ENCODE measurements around the gene PLD5.
"Not testable (repeated sequence)": the region's sequence is repeated elsewhere in the genome, so short reads cannot be mapped to it uniquely, and the experiment has no call there.

Gene PLD5

DNA sequence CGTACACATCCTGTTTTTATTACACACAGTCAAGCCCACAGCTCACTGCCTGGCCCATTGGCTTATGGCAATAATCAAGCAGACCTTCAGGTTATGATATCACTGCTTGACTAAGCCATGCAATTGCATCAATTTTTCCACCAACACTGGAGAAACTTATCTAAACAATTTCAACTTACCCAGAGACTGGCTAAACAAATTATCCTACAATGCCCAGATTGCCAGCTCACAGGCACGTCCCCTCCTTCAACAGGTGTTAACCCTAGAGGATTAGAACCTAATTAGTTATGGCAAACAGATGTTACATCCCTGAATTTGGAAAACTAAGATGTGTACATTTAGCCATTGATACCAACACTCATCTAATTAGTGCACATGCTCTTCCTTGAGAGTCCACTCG, 310.0 kb downstream of the PLD5 start:
- in situ Hi-C loops (cut with HindIII; ENCODE audit: low sequenced_read_pairs) = not testable (repeated sequence)

DNA sequence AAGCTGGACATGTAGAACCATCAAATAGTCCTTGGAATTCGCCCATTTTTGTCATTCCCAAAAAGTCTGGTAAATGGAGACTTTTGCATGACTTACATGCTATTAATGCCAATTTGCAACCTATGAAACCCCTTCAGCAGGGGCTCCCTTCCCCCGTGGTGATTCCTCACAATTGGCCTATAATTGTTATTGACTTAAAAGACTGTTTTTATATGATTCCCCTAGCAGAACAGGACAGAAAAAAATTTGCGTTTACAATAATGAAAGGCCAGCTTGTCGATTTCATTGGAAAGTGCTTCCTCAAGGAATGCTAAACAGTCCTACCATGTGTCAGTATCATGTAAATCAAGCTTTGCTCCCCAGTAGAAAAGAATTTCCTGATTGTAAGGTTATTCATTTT, 311.5 kb downstream of the PLD5 start:
- in situ Hi-C loops (cut with HindIII; ENCODE audit: low sequenced_read_pairs) = not testable (repeated sequence)

DNA sequence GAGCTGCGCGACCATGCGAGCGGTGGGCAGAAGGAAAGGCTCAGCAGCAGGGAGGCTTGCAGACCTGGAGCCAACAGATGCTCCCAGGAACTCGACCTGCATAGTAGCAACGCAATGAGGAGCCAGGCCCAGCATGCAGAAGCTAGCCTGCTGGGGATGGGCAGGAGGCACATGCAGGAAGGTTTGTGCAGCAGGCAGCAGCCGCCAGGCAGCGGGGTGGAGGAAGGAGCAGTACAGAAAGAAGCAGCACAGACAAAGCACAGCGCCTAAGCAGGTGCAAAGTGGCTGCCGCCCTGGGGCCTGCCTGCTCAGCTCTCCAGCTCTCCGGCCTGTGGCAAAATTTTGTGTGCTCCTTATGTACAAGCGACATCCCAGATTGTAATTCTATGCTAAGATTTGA, 312.1 kb downstream of the PLD5 start:
- in situ Hi-C loops (cut with HindIII; ENCODE audit: low sequenced_read_pairs) = no loop called here

DNA sequence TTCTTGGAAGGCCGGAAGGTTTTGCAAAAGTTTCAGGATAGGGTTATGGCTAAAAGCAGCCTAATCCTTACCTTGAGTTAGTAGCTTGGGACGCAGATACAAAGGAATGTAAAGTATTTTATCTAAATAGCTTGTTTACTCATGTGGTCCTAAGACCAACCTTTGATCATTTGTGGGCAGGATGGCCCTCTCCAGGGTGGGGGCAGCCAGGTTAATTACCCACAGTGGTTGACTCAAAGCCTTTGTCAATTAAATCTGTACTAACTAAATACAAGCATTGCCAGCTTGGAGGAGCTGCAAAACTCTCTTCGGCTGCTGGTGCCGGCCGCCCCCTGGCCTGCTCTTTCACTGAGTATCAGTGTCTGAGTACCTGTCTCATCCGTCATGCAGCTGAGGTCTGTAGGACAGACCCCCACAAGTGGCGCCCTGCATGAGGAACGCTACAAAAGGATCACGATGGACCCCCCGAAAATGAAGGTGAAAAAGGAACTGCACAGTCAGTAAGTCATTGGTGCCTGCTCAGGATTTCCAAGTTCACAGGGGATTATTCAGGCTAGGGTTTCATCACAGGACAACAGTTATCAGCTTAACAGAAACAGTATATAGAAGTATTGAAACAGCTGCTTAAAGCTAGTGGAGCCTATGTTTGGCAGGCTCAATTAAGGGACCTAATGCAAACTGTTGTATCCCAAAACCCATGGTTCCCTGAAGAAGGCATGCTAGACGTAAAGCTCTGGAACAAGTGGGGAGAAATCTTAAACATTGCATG, 313.1 kb downstream of the PLD5 start:
- in situ Hi-C loops (cut with HindIII; ENCODE audit: low sequenced_read_pairs) = no loop called here

DNA sequence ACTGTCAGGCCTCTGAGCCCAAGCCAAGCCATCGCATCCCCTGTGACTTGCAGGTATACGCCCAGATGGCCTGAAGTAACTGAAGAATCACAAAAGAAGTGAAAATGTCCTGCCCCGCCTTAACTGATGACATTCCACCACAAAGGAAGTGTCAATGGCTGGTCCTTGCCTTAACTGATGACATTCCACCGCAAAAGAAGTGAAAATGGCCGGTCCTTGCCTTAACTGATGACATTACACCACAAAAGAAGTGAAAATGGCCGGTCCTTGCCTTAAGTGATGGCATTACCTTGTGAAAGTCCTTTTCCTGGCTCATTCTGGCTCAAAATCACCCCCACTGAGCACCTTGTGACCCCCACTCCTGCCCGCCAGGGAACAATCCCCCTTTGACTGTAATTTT, 314.2 kb downstream of the PLD5 start:
- in situ Hi-C loops (cut with HindIII; ENCODE audit: low sequenced_read_pairs) = not testable (repeated sequence)

DNA sequence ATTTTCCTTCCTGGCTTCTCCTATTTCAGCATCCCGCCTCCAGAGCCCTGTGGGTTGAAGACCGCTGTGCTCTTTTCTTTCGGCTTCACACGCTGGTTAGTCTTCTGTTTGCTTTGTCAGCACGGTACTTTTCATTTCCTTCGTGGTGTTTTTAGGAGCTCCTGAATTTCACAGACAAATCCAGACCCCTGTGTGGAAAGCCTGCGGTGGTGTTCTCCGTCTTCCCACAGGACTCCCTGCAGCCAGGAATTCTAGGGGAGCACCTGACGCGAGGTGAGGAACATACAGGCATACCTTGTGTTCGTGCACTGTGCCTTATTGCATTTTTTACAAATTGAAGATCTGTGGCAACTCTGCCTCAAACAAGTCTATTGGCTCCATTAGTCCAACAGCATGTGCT, 315.4 kb downstream of the PLD5 start:
- in situ Hi-C loops (cut with HindIII; ENCODE audit: low sequenced_read_pairs) = no loop called here

DNA sequence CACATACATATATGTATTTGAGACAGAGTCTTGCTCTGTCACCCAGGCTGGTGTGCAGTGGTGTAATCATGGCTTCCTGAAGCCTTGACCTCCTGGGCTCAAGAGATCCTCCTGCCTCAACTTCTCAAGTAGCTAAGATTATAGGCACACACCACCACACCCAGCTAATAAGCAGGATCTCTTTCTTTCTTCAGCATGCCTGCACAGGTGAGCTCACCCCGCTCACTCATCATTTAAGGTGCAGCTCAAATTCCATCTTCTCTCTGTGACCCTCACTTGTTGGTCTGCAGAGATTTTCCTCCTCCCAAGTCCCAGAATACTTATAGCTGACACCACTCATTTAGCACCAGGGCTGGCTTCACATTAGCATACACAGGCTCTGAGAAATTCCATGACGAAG, 316.5 kb downstream of the PLD5 start:
- in situ Hi-C loops (cut with HindIII; ENCODE audit: low sequenced_read_pairs) = no loop called here

DNA sequence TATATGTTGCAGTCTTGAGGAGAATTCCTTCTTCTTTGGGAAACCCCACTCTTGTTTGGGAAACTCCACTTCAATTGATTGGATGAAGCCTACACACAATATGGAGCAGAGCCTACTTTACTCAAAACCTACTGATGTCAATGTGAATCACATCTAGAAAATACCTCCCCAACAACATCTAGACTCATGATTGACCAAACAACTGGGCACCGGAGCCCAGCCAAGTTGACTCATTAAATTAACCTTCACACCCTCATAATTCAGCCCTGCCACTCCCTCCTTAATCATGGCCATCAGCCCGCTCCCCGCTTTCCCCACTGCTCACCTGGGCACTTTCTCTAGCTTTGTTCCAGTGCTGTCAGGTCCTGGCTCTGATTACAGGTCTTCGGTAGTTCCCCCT, 317.5 kb downstream of the PLD5 start:
- in situ Hi-C loops (cut with HindIII; ENCODE audit: low sequenced_read_pairs) = no loop called here

DNA sequence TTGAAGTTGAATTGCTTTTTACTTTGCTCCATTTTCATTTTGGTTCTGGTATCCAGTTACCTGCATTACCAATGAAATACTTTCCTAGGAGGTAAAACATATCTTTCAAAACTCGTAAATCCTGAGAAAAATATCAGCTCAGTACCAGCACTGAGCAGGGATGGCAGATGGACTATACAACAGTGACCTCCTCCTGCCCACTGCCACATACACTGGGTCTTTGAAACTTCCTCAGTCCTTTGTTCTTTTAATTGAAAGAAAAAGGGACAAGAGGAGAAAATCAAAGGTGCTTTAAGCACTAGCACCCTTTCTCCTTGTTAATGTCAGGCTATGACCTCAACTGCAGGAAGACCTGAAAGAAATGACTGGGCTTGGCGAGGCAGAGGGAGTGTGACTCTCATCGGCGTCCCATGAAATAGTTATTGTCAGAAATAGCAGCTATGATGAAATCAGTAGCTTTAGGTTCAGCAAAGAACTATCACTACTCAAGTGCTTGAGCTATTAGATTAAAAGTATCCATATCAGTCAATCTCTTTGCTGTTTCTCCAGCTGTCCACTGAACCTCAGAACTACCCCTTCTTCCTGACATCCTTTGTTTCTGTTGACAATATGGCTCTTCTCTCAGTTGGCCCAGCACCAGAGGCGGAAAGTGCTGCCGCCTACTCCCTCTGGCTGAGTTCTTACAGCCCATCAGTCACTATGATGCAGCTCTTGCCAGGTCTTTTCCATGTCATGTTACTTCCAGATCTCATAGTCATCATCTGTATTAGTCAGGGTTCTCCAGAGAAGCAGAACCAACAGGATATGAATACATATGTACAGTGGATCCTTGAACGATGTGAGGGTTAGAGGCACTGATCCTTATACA, 318.6 kb downstream of the PLD5 start:
- in situ Hi-C loops (cut with HindIII; ENCODE audit: low sequenced_read_pairs) = no loop called here

DNA sequence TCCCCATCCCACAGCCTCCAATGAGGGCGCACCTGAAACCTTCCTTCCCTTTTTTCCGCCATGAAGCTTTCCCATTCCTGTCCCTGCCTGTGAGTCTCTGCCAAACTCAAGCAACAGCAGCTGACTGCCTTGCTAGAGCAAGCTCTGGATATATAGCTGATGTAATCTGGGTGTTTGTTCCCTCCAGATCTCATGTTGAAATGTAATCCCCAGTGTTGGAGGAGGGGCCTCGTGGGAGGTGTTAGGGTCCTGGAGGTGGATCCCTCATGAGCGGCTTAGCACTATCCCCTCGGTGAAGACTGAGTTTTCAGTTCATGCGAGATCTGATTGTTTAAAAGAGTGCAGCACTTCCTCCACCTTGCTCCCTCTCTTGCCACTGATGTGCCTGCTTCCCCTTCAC, 321.2 kb downstream of the PLD5 start:
- in situ Hi-C loops (cut with HindIII; ENCODE audit: low sequenced_read_pairs) = loop anchor here (5.0 kb wide), 1 partner anchor 46 kb away; no protein-coding TSS in a partner anchor

DNA sequence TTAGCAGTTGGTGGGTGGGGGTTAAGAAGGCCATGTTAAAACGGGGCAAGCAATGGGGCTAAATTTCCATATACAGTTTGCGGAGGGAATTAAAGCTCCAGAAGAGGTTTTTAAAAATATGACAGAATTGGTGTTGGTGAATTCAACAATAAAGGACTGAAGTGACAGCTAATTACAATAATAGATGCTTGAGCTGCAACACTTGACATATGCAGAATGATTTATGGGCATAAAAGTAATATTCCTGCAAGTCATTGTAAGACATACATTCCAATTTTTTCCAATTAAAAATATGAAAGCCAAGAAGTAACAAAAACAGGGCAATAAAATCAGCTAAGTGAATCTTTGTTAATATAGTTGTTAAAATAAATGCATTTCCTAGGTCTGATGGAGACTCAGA, 323.4 kb downstream of the PLD5 start:
- in situ Hi-C loops (cut with HindIII; ENCODE audit: low sequenced_read_pairs) = loop anchor here (5.0 kb wide), 1 partner anchor 44 kb away; no protein-coding TSS in a partner anchor

DNA sequence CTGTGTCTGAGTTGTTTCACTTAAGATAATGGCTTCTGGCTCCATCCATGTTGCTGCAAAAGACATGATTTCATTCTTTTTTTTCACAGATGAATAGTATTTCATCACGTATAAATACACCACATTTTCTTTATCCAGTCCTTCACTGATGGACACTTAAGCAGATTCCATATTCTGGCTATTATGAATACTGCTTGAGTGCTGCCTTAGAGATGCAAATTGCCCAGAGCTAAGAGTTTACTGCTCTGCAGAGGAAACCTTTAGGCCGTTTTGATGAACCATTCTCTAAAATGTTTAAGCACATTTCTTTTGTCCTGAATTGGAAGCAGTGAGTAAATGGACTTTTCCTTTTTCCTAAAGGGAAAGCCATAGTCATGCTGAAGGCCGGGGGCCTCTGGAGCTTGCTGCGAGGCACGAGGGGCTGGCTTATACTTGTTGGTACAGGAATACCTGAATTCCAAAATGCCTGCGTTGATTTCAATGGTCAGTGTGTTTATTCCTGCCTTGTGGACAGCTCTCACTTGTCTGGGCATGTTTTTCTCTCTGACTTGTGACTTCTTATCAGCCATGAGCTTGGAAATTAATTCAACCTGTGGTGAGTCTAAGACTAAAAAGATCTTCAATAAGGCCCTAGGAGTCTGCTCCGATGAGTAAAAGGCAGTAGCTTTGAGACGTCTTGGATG, 324.6 kb downstream of the PLD5 start:
- in situ Hi-C loops (cut with HindIII; ENCODE audit: low sequenced_read_pairs) = loop anchor here (5.0 kb wide), 1 partner anchor 43 kb away; no protein-coding TSS in a partner anchor

DNA sequence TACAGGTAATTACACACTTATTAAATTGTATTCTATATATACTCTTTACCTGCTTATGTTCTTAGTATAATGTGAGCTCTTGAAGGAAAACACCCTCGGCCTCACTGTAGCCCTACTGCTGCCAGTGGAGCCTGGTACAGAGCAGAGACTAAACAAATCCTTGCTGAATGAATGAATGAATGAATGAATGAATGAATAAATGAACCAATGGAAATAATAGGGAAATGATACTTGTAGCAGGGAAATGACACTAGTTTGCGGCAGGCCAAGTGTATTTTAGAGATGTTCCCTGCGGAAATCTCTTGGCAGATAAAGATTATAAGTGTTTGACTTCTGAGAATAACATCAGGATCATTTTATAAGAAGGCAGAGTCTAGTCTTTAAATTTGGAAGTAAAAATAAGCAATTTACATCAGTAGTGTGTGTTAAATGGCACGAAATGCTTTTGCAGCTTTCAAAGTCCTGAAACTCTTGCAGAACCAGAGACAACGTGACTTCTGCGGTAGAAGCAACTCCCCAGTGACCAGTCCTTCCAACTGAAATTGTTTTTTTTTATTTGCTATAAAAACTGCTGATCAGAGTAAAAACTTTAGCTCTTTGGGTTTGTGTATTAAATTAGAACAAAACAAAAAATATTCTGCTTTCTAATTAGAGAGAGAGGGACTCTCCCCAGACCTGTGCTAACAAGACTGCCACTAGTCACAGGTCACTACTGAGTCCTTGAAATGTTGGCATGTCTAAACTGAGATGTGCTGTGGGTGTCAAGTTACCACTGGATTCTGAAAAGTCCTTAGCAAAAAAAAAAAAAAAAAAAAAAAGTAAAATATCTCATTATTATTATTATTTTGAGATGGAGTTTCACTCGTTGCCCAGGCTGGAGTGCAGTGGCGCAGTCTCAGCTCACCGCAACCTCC, 326.3 kb downstream of the PLD5 start:
- in situ Hi-C loops (cut with HindIII; ENCODE audit: low sequenced_read_pairs) = no loop called here

DNA sequence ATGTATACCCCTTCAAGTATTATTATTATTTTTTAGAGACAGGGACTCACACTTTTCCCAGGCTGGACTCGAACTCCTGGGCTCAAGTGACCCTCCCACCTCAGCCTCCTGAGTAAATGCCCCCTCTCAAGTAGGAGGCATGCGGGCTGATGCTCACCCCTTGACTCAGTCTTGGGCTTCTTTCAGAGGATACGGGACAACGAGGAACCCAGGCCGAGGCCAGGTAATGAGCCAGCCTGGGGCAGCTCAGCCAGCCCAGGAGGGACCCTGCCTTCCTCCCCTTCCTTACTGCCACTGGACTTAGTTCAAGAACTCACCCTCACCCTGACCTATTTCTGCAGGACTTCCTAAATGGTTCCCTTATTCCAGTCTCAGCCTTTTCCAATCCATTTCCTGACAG, 327.6 kb downstream of the PLD5 start:
- in situ Hi-C loops (cut with HindIII; ENCODE audit: low sequenced_read_pairs) = no loop called here

DNA sequence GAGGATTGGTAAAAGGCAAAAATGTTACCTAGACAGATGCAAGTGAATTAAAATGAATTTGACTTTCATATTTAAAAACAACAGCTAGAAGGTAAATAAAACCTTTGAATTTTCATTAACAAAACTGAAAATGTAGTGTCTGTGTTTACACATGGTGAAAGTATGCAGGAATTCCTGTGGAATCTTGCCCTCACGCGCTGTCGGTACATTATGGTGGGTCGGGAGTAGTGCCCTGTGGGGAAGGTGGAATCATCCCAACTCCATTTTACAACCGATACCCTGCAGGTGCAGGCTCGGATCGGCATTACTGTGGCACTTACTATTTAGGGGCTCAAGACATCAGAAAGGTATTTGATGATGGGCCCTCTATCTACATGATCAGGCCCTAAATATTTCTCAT, 328.4 kb downstream of the PLD5 start:
- in situ Hi-C loops (cut with HindIII; ENCODE audit: low sequenced_read_pairs) = no loop called here

DNA sequence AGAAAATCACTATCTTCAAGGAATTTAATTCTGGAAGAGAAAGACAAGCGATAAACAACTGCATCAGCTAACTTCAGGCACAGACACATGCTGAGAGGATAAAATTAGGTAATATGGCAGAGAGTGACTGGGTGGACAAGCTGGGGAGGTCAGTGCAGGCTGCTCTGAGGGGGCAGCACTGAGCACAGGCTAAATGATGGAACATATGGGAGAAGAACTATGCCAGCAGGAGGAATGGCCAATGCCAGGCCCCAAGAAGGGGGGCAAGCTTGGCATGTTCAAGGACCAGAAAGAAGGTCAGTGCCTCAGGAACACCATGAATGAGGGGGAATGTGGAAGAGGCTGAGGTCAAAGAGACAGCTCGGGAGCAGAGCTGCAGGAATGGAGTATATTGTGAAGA, 334.9 kb downstream of the PLD5 start:
- in situ Hi-C loops (cut with HindIII; ENCODE audit: low sequenced_read_pairs) = no loop called here

DNA sequence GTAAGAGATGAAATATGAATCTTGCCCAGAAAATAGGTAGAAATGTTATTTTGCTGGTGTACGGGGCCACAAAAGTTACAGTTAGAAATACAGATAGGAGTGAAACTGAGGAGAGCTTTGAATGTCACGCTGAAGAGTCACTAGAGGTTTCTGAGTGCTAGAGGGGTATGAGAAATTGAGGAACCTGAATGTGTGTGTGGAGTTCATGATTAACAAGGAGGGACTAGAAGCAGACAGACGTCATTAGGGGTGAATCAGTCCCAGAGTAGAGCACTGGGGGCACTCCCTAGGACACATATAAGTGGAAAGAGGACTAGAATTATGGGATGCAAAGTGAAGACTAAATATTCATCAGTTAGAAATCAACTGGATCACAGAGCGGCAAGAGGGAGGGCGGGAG, 336.7 kb downstream of the PLD5 start:
- in situ Hi-C loops (cut with HindIII; ENCODE audit: low sequenced_read_pairs) = no loop called here

DNA sequence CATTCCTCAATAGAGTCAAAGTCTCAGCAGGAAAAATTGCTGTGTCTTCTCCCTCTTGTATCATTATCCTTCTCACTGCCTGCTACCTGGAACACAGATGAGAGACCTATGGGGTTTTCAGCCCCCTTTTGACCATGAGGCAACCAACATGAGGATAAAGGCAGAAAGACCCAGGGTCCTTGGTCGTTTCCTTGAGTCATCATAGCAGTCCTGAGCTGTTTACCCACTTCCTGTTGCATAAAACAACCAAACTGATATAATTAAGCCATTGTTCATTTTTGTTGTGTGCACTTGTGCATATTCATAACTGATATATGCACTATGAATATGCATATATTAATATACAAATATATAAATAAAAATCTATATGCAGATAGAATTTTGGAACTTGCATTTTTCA, 337.3 kb downstream of the PLD5 start:
- in situ Hi-C loops (cut with HindIII; ENCODE audit: low sequenced_read_pairs) = no loop called here

DNA sequence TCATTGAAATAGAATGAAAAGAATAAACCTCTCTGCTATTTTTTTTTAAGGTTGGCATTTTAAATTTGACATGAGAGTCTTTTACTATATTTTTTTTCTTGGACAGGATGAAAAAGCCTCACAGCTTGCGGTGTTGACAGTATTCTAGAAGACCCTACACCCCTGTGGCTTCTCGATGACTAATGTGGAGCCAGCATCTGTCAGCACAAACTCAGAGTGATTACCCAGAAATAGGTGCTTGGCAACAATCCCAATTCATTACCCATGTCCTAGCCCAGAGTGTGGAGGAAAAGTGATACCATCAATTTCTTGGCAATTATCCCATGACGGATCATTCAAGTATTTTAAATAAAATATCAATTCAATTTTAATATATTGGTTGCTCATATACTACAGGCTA, 338.8 kb downstream of the PLD5 start:
- in situ Hi-C loops (cut with HindIII; ENCODE audit: low sequenced_read_pairs) = no loop called here

DNA sequence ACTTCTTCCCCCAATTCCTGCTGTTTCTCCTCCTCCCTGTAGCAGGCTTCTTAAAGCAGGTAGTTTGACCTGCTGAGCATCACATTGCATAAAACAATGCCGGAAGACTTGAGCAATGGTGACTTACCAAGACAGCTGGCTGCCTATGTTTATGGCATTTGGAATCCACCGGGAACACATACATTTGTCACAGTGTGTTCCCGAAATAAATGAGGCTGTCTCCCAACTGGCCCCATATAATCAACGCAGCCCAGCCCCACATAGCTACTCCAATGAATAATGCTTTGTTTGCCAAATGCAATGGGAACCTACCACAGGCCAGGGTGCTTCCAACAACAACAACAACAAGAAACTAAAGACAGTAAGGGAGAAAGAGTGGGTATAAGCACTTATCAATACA, 339.5 kb downstream of the PLD5 start:
- in situ Hi-C loops (cut with HindIII; ENCODE audit: low sequenced_read_pairs) = no loop called here
